Measurements from ENCODE around the gene KRT78. TPM values are rescaled to one million over a fixed set of nuclear protein-coding genes. Genes with fewer than 3 reads are reported as not detected.

KRT78 gene
- total RNA-seq, 1 donor from 2014 or later: not detected

- Mint-ChIP-seq H3K36me3 (no peaks in the 10 kb centered on the region), H3K27me3 (ENCODE audit: low read depth) (peaks cover 30% of the 10 kb centered on the region), H3K27ac (no peak overlapping the region), H3K4me1 (peaks cover 26% of the 10 kb centered on the region), H3K4me3 (no peak overlapping the region), H3K9me3 (no peaks in the 10 kb centered on the region)
- no peak for DNase-seq (ENCODE audit: low spot score in 2 of 2, unreplicated experiment in 2 of 2)
- TF ChIP-seq CTCF (IDR thresholded peaks at IDR 0.05; ENCODE audit: unreplicated experiment): no peak
Measured at GRCh38 chr12:52806821-52807543, 41.8 kb downstream of the KRT78 start.

- TF ChIP-seq CTCF (IDR thresholded peaks at IDR 0.05; ENCODE audit: unreplicated experiment): no peak
- H3K27me3 Mint-ChIP-seq (ENCODE audit: low read depth): peaks cover 30% of the 10 kb centered on the region
- H3K4me1 Mint-ChIP-seq: peaks cover 26% of the 10 kb centered on the region
- no peak overlapping the region for H3K27ac Mint-ChIP-seq
- no peak for DNase-seq (ENCODE audit: low spot score in 2 of 2, unreplicated experiment in 2 of 2)
- H3K36me3 Mint-ChIP-seq: no peaks in the 10 kb centered on the region
- no peak overlapping the region for H3K4me3 Mint-ChIP-seq
- H3K9me3 Mint-ChIP-seq: no peaks in the 10 kb centered on the region
Measured at GRCh38 chr12:52806169-52806811, 42.5 kb downstream of the KRT78 start.

GRCh38 chr12:52805739-52806138 lies 43.1 kb downstream of the KRT78 start:
- H3K27me3 Mint-ChIP-seq (ENCODE audit: low read depth): peaks cover 33% of the 10 kb centered on the region
- no peaks in the 10 kb centered on the region for H3K36me3 Mint-ChIP-seq
- H3K27ac Mint-ChIP-seq: no peak overlapping the region
- H3K4me3 Mint-ChIP-seq: no peak overlapping the region
- no peak for TF ChIP-seq CTCF (IDR thresholded peaks at IDR 0.05; ENCODE audit: unreplicated experiment)
- peaks cover 28% of the 10 kb centered on the region for H3K4me1 Mint-ChIP-seq
- H3K9me3 Mint-ChIP-seq: no peaks in the 10 kb centered on the region
- DNase-seq (ENCODE audit: low spot score in 2 of 2, unreplicated experiment in 2 of 2): no peak

GRCh38 chr12:52805000-52805399 lies 43.8 kb downstream of the KRT78 start:
- Mint-ChIP-seq H3K4me3 (no peak overlapping the region), H3K36me3 (no peaks in the 10 kb centered on the region), H3K9me3 (no peaks in the 10 kb centered on the region), H3K27me3 (ENCODE audit: low read depth) (peaks cover 33% of the 10 kb centered on the region), H3K27ac (no peak overlapping the region), H3K4me1 (peaks cover 29% of the 10 kb centered on the region)
- DNase-seq (ENCODE audit: low spot score in 2 of 2, unreplicated experiment in 2 of 2): no peak
- TF ChIP-seq CTCF (IDR thresholded peaks at IDR 0.05; ENCODE audit: unreplicated experiment): no peak

GRCh38 chr12:52802442-52802841 lies 46.4 kb downstream of the KRT78 start:
- Mint-ChIP-seq H3K4me1 (peaks cover 29% of the 10 kb centered on the region), H3K27ac (no peak overlapping the region), H3K4me3 (no peak overlapping the region), H3K36me3 (no peaks in the 10 kb centered on the region), H3K9me3 (no peaks in the 10 kb centered on the region), H3K27me3 (ENCODE audit: low read depth) (peaks cover 12% of the 10 kb centered on the region)
- DNase-seq (ENCODE audit: low spot score in 2 of 2, unreplicated experiment in 2 of 2): no peak
- TF ChIP-seq CTCF (IDR thresholded peaks at IDR 0.05; ENCODE audit: unreplicated experiment): no peak
